ENCODE data around the gene KRTAP10-2.
"Not testable (repeated sequence)": the region's sequence is repeated elsewhere in the genome, so short reads cannot be mapped to it uniquely, and the experiment has no call there.

KRTAP10-2 gene

DNA sequence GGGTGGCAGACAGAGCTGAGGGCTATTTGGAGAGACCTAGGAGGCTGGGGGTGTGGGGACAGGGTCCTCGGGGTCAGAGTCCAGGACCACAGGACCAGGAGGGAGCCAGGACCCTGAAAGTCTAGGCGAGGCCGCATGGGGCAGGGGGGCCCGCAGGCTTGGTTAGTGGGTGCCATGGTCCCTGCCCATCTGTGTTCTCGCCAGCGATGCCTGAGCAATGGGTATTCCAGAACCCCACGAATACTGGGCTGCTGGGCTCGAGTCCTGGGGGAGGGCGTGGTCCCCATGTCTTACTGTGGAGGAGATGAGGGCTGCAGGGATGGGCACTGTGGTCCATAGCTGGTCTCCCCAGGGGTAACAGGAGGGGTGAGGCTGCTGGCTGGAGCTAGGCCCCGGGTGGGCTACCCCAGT lies 39.0 kb upstream of the KRTAP10-2 start:
- no peak for TF ChIP-seq GATA1 (IDR thresholded peaks at IDR 0.05; ENCODE audit: low read depth, low read length)
- DNase-seq = no peak

DNA sequence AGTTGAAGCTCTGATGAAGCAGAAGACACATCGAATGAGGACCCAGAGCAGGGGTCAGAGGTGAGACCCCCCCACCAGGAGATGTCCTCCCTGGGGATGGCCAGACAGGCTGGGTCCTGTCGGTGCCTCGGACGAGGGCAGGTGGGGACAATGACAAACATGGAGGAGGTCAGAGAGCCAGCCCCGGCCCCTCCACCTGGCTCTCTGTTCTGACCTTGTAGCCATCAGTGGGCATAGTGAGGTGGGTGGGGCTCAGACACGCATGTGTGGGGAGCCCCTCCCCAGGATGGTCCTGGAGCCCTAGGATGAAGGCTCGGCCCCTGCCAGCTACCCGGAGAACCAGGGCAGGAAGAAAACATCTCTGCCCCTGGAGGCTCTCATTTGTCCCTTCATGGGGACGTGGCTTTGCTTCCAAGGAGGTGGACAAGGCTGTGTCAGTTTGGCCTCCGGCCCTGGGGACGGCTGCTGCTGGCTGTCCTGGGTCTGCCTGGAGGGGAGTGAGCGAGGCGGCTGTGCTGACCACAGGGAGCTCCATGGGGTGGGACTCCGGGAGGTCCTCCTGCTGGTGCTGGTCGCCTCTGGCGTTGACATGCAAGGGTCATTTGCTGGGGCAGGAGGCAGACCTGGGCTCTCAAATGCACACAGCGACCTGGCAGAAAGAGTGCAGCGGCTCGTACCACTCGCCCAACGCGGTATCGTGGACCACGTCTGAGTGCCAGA lies 38.4 kb upstream of the KRTAP10-2 start:
- no peak for TF ChIP-seq POLR2A (IDR thresholded peaks at IDR 0.05; ENCODE audit: low read length)
- TF ChIP-seq GATA1 (IDR thresholded peaks at IDR 0.05; ENCODE audit: low read depth, low read length) = no peak
- DNase-seq = no peak

DNA sequence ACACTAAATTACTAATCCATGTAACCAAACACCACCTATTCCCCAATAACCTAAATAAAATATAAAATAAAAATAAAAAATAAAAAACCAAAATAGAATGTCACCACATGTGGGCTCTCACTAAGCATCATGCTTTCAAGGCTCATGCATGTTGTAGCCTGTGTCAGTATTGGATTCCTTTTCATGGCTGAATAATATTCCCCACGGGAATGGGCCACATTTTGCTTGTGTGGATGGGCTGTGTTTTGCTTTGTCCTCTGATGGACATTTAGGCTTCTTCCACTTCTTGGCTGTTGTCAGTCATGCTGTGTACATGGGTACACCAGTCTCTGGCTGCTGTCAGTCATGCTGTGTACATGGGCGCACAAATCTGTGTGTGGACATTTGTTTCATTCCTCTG lies 37.8 kb upstream of the KRTAP10-2 start:
- no peak for TF ChIP-seq GATA1 (IDR thresholded peaks at IDR 0.05; ENCODE audit: low read depth, low read length)
- TF ChIP-seq POLR2A (IDR thresholded peaks at IDR 0.05; ENCODE audit: low read length) = no peak
- no peak for DNase-seq

DNA sequence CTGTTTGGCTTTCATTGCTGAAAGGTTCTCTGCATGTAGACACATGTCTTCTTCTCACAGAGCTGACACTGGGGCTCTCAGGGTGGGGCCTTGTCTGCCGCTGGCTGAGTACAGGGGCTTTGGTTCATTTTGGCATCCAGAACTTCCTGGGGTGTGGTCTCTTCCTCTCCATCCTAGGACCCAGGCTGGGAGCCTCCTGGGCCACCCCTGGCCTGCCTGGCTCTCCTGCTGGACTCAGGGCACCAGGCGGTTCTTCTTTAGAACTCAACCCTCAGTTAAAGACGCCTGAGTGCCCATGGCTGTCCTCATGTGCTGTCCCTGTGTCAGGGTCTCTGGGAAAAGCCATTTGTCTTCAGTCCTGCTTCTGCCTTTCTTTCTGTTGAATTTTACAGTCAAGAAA lies 34.6 kb upstream of the KRTAP10-2 start:
- no peak for DNase-seq
- no peak for TF ChIP-seq POLR2A (IDR thresholded peaks at IDR 0.05; ENCODE audit: low read length)
- no peak for TF ChIP-seq GATA1 (IDR thresholded peaks at IDR 0.05; ENCODE audit: low read depth, low read length)

DNA sequence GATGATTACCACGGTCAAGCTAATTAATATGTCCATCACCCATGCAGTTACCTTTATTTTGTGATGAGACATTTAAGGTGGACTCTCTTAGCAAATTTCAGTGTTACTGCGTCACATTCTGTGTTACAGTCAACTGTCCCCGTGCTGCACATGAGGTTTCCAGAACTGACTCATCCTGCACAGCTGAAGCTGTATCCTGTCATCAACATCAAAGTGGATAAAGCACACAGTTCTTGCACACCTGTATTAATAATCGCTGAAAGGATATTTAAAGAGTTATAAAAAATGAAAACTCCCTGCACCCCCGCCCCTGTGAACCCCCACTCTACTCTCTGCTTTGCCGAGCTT lies 32.5 kb upstream of the KRTAP10-2 start:
- TF ChIP-seq POLR2A (IDR thresholded peaks at IDR 0.05; ENCODE audit: low read length) (no peak), GATA1 (IDR thresholded peaks at IDR 0.05; ENCODE audit: low read depth, low read length) (no peak)
- no peak for DNase-seq

DNA sequence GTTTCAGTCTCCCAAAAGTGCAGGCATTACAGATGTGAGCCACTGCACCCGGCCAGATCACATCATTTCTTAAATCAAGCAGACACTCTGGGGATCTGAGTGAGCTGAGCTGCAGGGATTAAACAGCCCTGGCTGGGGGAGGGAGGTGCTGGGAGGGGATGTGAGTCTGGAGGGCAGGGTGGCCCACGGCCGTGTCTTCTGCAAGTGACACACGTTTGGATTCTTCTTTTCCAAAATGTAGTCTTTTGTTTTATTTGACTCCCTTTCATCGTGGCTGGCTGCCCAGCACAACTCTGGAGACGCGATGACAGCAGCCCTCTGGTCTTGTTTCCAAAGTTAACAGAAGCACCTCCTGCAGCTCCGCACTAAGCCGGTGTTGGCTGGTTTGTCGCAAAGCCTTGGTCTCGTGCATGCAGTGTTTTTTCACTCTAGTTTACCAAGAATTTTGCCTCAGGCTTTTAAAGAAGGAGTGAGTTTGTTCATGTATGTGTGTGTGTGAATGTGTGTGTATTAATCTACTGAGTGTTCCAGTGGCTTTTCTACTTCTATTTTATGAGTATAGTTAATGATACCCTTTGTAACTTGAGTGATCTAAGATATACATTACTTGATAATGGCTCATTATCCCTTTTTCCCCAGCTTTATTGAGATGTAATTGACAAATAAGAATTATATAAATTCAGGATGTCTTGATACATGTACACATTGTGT lies 31.9 kb upstream of the KRTAP10-2 start:
- no peak for TF ChIP-seq GATA1 (IDR thresholded peaks at IDR 0.05; ENCODE audit: low read depth, low read length)
- no peak for TF ChIP-seq POLR2A (IDR thresholded peaks at IDR 0.05; ENCODE audit: low read length)
- no peak for DNase-seq

DNA sequence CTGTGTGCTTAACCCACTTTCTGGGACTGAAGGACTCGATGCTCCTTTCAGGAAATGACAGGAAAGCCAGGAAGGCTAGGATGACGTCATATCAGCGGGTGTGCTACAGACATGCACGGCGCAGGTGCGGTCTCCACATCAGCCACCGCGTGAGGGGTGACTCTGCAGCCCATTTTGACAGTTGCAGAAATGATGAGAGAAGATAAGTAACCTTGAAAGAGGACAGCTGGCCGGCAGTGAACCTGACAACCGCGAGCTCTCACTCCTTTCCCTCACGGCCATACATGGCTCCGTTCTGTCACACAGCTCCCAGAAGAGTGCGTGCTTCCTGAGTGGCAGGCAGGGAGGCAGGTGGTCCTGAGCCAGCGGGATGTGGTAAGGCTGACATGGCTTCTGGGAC lies 30.8 kb upstream of the KRTAP10-2 start:
- TF ChIP-seq GATA1 (IDR thresholded peaks at IDR 0.05; ENCODE audit: low read depth, low read length) (no peak), POLR2A (IDR thresholded peaks at IDR 0.05; ENCODE audit: low read length) (no peak)
- no peak for DNase-seq

DNA sequence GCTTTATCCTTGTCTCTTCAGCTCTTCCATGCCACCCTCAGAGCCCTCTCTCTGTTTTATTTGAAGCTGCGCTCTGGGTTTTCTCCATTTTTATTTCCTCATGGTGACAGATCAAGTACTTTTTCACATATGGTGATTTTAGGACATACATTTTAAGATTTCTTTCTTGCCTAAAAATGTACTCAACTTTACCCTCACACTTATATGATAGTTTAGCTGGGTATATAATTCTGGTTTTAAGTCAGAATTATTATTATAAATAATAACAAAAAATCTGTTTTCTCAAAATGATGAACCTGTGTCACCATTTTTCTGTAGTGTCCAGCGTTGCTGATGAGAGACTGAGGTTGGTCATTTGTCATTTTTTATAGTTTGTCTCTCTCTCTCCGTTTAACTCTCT lies 29.9 kb upstream of the KRTAP10-2 start:
- no peak for DNase-seq
- TF ChIP-seq POLR2A (IDR thresholded peaks at IDR 0.05; ENCODE audit: low read length) (no peak), GATA1 (IDR thresholded peaks at IDR 0.05; ENCODE audit: low read depth, low read length) (no peak)

DNA sequence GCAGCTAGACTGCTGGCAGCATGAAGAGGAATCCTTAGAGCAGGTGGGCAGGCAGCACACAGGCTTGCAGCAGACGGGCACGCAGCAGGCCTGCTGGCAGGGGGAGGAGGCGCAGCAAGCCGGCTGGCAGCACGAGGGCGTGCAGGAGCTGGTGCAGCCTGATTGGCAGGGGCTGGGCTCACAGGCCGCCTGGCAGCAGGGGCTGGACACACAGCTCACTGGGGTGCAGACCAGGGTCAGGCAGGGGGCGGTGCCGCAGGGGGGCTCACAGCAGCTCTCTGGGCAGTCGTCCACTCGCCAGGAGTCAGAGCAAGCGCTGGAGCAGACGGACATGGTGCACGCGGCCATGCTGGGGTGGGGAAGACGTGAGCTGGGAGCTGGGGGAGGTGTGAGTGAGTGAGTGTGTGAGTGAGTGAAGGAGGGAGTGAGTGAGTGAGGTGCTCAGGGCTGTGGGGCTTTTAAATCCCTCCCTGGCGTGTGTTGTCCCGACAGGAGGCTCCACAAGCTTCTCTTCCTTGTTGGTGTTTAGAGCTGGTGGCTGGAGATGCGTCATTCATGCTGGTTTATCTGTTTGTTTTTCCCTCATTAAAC lies 29.0 kb upstream of the KRTAP10-2 start, which contains the start of gene KRTAP10-5:
TSS of gene KRTAP10-5 (minus strand) at position 374 of the 591 bp plus-strand sequence. CDS start at position 348, 26 bp downstream.
- not testable (repeated sequence) for DNase-seq

DNA sequence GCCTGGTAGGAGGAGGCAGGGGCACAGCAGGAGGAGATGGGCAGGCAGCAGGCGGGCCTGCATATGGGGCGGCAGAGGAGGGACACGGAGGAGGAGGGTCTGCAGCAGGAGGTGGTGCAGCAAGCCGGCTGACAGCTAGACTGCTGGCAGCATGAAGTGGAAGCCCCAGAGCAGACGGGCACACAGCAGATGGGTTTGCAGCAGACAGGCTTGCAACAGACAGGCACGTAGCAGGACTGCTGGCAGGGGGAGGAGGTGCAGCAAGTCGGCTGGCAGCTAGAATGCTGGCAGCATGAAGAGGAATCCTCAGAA lies 28.5 kb upstream of the KRTAP10-2 start:
- TF ChIP-seq POLR2A (IDR thresholded peaks at IDR 0.05; ENCODE audit: low read length) (no peak), GATA1 (IDR thresholded peaks at IDR 0.05; ENCODE audit: low read depth, low read length) (no peak)
- DNase-seq = no peak

DNA sequence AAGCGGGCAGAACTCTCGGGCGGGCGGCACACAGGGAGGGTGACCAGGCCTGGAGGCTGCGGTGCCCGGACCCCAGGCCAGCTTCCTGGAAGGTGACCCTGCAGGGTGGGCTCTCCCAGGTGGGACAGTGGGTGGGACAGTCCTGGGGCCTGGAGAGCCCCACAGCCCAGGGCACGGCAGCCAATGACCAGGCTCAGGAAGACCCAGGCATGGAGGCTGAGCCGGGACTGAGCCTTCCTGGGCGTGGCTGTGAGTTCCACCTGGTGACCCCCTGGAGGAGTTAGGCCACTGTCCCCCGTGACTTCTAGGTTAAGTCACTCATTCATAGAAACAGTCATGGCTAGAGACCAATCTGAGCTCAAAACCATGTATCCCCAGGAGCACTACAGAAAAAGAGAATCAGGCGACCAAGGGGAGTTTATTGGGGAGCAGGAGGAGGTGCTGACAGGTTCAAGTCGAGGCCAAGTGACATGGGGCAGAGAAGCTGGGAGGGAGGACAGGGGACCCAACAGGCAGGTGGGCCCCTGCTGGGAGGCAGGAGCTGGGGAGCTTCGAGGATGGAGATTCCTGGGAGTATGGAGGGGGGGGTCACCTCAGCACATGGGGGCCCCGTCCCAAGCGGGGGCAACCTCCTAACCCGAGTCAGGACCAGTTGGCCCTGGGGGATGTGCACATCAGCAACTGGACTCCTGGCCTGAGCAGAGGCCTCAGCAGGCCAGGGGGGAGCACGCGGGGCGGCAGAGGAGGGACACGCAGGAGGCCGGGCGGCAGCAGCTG lies 27.9 kb upstream of the KRTAP10-2 start:
- TF ChIP-seq POLR2A (IDR thresholded peaks at IDR 0.05; ENCODE audit: low read length) = no peak
- no peak for TF ChIP-seq GATA1 (IDR thresholded peaks at IDR 0.05; ENCODE audit: low read depth, low read length)
- no peak for DNase-seq

DNA sequence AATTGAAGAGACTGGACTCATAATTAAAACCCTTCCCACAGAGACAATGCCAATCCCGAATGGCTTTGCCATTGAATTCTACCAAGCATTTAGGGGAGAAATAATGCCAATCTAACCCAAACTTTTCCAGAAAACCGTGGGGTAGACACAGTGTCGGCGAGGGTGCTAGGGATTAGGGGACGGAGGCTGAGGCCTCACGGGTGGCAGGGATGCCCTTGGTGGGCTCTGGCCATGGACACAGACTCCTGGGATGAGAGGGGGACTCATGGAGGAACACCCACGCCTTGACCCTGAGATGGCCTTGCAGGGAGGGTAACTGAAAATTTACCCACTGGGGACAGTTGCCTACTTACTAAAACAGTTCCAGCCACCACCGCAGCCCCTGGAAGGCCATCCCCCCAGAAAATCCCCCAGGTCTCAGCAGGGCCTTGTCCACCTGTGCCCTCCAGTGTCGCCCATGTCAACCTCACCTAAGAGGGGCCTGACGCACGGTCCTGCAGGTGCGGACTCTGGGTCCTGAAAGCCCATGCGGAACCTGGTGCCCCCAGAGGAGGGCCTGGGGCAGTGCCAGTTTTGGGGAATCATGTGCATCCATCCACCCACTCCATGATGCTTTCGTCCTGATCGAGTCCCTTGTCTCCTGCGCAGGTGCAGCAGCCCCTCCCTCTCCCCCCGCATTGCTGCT lies 27.2 kb upstream of the KRTAP10-2 start:
- TF ChIP-seq GATA1 (IDR thresholded peaks at IDR 0.05; ENCODE audit: low read depth, low read length) = no peak
- no peak for TF ChIP-seq POLR2A (IDR thresholded peaks at IDR 0.05; ENCODE audit: low read length)
- DNase-seq = no peak

DNA sequence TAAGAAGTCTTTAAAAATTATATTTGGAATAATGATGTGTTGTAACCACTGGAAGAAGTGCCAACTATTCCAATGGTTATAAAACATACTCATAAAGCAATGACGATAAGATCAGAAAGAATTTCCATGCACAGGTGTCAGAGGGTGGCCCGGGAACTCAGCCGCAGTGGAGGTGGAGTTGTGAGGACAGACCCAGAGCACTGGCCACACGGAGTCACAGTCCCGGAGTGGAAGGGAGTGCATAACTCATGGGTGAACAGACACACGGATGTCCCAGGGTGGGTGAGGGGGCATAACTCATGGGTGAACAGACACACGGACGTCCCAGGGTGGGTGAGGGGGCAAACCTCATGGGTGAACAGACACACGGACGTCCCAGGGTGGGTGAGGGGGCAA lies 24.7 kb upstream of the KRTAP10-2 start:
- no peak for DNase-seq
- no peak for TF ChIP-seq GATA1 (IDR thresholded peaks at IDR 0.05; ENCODE audit: low read depth, low read length)
- TF ChIP-seq POLR2A (IDR thresholded peaks at IDR 0.05; ENCODE audit: low read length) = no peak

Data from erythroblast (primary cell).